Measurements from ENCODE around the gene LRRC10B. TPM values are rescaled to one million over a fixed set of nuclear protein-coding genes. Genes with fewer than 3 reads are reported as not detected.

The LRRC10B gene
- total RNA-seq, 4 donors from 2014 or later = 0.59 to 39.7 (median 3.1) TPM

DNA sequence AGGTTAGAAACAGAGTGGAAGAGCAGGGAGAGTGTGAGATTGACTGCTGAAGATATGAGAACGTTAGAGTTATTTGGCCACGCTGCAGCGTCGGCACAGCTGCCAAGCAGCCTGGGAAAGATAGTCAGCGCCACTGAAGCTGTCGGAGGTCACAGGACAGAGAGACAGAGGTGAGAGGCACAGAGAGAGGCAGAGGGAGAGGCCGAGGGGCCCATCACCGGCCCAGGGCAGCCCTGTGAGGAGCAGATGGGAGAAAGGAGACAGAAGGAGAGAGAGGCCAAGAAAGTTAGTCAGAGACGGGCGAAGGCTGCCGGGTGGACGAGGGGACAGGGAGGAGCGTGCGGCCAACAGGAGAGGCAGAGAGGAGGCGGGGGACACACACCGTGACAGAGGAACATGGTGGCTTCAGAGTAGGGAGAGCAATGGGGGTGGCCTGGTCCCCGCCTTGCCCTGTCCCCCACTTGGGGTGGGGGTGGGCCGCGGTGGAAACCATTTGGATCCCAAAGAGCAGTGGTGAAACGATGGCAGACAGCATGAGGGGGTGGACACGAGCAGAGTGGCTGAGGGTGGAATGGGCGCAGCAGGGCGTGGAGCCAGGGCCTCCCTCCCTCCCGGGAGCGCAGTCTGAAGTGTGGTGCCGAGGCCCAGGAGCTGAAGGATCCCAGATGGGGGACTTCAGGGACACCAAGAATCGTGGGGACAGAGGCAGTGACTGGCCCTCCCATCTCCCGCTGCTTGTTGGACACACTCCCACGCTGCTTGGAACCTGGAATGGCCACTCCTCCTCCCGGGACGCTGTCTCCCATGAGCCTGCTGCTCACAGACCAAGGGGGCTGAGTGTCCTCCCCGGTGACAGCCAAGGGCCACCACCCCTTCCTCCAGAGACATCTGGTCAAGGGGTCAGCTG lies 26.6 kb downstream of the LRRC10B start:
- no peak overlapping the region for H3K27ac ChIP-seq
- TF ChIP-seq, protein P1, sequence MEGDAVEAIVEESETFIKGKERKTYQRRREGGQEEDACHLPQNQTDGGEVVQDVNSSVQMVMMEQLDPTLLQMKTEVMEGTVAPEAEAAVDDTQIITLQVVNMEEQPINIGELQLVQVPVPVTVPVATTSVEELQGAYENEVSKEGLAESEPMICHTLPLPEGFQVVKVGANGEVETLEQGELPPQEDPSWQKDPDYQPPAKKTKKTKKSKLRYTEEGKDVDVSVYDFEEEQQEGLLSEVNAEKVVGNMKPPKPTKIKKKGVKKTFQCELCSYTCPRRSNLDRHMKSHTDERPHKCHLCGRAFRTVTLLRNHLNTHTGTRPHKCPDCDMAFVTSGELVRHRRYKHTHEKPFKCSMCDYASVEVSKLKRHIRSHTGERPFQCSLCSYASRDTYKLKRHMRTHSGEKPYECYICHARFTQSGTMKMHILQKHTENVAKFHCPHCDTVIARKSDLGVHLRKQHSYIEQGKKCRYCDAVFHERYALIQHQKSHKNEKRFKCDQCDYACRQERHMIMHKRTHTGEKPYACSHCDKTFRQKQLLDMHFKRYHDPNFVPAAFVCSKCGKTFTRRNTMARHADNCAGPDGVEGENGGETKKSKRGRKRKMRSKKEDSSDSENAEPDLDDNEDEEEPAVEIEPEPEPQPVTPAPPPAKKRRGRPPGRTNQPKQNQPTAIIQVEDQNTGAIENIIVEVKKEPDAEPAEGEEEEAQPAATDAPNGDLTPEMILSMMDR (IDR thresholded peaks at IDR 0.05) = no peak
- no peak for TF ChIP-seq POLR2A (IDR thresholded peaks at IDR 0.05)
- H3K27me3 ChIP-seq = no peaks in the 10 kb centered on the region
- DNase-seq = no peak
- intact Hi-C loops (cut with DNase I; ENCODE audit: low total_unique reads) = no loop called here
- no peak overlapping the region for H3K4me3 ChIP-seq
- no peaks in the 10 kb centered on the region for H3K36me3 ChIP-seq
- H3K4me1 ChIP-seq = no peaks in the 10 kb centered on the region
- H3K9me3 ChIP-seq = no peaks in the 10 kb centered on the region

DNA sequence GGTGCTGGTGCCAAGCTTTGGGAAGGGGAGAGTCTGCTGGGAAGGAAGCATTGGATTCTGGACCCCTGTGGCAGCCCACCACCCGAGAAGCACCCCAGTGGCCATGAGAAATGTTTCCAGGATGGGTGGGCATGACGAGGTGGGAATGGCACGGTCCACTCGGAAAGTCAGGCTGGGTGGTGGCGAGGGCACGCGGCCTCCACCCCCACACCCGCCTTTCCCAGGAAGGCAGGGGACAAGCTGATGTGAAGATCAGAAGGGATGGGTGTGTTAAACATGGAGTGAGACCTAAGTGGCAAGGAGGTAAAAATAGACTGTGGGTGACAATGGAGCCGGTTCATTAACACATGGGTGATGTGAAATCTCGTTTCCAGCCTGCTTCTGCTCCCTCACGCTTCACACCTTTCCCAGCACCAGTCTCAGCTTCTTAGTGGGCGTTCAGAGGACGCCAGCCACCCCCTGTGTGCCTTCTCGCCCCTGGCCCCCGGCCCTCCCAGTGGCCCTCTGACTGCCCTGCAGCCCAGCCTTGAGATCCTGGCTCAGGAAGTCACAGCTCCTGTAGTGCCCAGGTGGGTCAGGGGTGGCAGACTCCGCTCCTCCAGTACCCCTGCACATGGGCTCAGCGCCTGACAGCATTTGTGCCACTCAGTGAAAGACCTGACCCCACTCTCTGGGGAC lies 27.6 kb downstream of the LRRC10B start:
- Histone ChIP-seq H3K36me3 (no peaks in the 10 kb centered on the region), H3K4me1 (no peaks in the 10 kb centered on the region), H3K4me3 (no peak overlapping the region), H3K27me3 (no peaks in the 10 kb centered on the region), H3K27ac (no peak overlapping the region), H3K9me3 (no peaks in the 10 kb centered on the region)
- DNase-seq = no peak
- intact Hi-C loops (cut with DNase I; ENCODE audit: low total_unique reads) = no loop called here
- TF ChIP-seq, protein P1 (IDR thresholded peaks at IDR 0.05) = no peak
- TF ChIP-seq POLR2A (IDR thresholded peaks at IDR 0.05) = no peak

DNA sequence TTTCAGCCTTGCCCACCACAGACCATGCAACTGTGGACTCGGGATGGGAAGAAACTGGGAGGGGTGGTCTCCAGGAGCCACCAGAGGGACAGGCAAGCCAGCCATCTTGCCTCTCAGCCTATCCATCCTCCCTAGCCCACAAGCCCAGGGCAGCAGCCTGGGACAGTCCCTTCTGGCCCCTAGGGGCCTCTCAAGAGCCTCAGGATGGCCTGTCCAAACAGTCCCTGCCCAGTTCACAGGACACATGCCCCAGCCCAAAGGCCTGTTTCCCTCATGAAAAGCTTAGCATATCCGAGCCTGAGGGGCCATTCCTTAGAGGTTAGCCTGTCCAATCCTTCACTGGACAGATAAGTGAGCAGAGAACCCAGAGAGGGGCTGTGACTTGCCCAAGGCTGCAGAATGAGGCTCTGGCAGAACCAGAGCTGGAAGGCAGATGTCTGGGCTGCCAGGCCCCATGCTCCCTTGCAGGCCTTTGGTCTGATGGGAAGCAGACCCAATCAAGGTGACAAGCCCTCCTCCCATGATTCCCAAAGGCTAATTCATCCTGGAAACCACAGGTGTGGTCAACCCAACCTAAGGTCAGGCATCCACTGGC lies 28.2 kb downstream of the LRRC10B start:
- Histone ChIP-seq H3K36me3 (no peaks in the 10 kb centered on the region), H3K9me3 (no peaks in the 10 kb centered on the region), H3K4me3 (no peak overlapping the region), H3K27ac (no peak overlapping the region), H3K4me1 (no peaks in the 10 kb centered on the region), H3K27me3 (no peaks in the 10 kb centered on the region)
- no peak for DNase-seq
- intact Hi-C loops (cut with DNase I; ENCODE audit: low total_unique reads) = no loop called here
- TF ChIP-seq, protein P1 (IDR thresholded peaks at IDR 0.05) = no peak
- no peak for TF ChIP-seq POLR2A (IDR thresholded peaks at IDR 0.05)

DNA sequence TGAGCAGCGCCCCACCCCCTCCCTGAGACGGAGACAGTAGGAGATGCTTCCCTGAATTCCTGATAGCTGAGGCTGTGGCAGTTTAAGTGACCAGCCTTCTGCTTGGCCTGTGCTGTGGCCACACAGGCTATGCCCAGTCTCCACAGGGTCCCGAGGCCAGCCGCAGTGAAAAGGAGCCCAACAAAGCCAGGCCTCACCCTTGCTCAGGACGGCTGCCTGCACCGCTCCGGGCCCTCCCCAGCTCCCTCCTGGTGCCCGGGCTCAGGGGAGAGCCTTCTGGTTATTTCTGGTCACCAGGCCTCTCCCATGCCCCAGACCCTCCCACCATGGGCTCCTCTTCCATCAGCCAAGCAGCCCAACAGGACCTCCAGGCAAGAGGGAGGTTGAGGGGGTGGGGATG lies 28.8 kb downstream of the LRRC10B start:
- no peaks in the 10 kb centered on the region for H3K27me3 ChIP-seq
- no peaks in the 10 kb centered on the region for H3K9me3 ChIP-seq
- no peaks in the 10 kb centered on the region for H3K4me1 ChIP-seq
- no peak overlapping the region for H3K27ac ChIP-seq
- no peaks in the 10 kb centered on the region for H3K36me3 ChIP-seq
- no peak overlapping the region for H3K4me3 ChIP-seq
- TF ChIP-seq, protein P1 (IDR thresholded peaks at IDR 0.05) = no peak
- no peak for TF ChIP-seq POLR2A (IDR thresholded peaks at IDR 0.05)
- DNase-seq = no peak
- intact Hi-C loops (cut with DNase I; ENCODE audit: low total_unique reads) = no loop called here

DNA sequence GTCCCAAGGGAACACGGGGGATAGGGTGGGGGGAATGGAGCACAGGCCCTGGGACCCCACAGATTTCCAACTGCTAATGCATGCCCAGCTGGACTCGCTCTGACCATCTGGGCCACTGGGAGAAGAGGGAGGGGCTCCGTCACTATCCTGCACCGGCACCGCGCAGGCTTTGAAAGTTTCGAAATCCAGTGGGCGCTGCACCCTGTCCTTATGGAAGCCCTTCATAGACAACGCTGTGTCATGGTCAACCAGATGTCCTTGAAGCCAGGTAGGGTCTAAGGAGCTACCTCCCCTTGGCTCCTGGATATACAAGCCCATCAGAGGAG lies 30.1 kb downstream of the LRRC10B start:
- DNase-seq = no peak
- H3K4me1 ChIP-seq = no peaks in the 10 kb centered on the region
- H3K4me3 ChIP-seq = no peak overlapping the region
- intact Hi-C loops (cut with DNase I; ENCODE audit: low total_unique reads) = no loop called here
- H3K27me3 ChIP-seq = no peaks in the 10 kb centered on the region
- TF ChIP-seq, protein P1 (IDR thresholded peaks at IDR 0.05) = no peak
- no peak for TF ChIP-seq POLR2A (IDR thresholded peaks at IDR 0.05)
- no peak overlapping the region for H3K27ac ChIP-seq
- no peaks in the 10 kb centered on the region for H3K9me3 ChIP-seq
- no peaks in the 10 kb centered on the region for H3K36me3 ChIP-seq

Measured in uterus (tissue), 4 donors.